HEK293T (cell line): ENCODE measurements around the gene GZMM.

Source experiments
- BHLHE40 ChIP-seq: fragments of 450-650 bp; IDR thresholded peaks from 2 replicates; pipeline ENCODE4 v1.6.1; 2016; ENCODE audit warnings: mild to moderate bottlenecking, moderate library complexity, borderline replicate concordance
- FOXM1 ChIP-seq: fragments of 450-650 bp; IDR thresholded peaks from 2 replicates; pipeline ENCODE4 v1.6.1; 2017; ENCODE audit warnings: mild to moderate bottlenecking, borderline replicate concordance
- SP1 ChIP-seq: fragments of 450-650 bp; IDR thresholded peaks from 2 replicates; pipeline ENCODE4 v1.6.1; 2017

- TF ChIP-seq FOXM1 (no peak), BHLHE40 (no peak), SP1 (no peak)
Observed at GRCh38 chr19:560121-560520, 16.3 kb downstream of the GZMM start.
